HG03558 (cell line): ENCODE data around the gene MYRF.
A peak's percentile ranks its signal among the peaks of the same experiment; 100 is the strongest.

ENCODE experiments used
- ATAC-seq: cut with Tn5 transposase; IDR thresholded peaks from one replicate; pipeline ENCODE4 v1.9.1; 2021; ENCODE audit warnings: moderate number of reproducible peaks; ENCODE audit not compliant: unreplicated experiment; ENCODE audit errors: extremely low read depth

Gene MYRF

GRCh38 chr11:61812736-61813411 lies 60.4 kb downstream of the MYRF start:
- ATAC-seq: no peak

GRCh38 chr11:61814247-61814957 lies 62.0 kb downstream of the MYRF start:
- ATAC-seq: no peak

GRCh38 chr11:61814958-61815789 lies 62.7 kb downstream of the MYRF start:
- peak; percentile 28 for ATAC-seq

- peak; percentile 11 for ATAC-seq
Observed at GRCh38 chr11:61815790-61816735, 63.6 kb downstream of the MYRF start.

- ATAC-seq: peak; percentile 32
Observed at GRCh38 chr11:61816736-61817455, 64.5 kb downstream of the MYRF start, which contains the start of gene FADS1. FADS1 (minus strand) TSS chr11:61817003; CDS start chr11:61816929, 74 bp downstream.

- ATAC-seq: no peak
Observed at GRCh38 chr11:61817471-61818202, 65.2 kb downstream of the MYRF start.

- no peak for ATAC-seq
Observed at GRCh38 chr11:61820174-61820573, 67.7 kb downstream of the MYRF start.

GRCh38 chr11:61826930-61827570 lies 74.6 kb downstream of the MYRF start:
- no peak for ATAC-seq

GRCh38 chr11:61827571-61828378 lies 75.3 kb downstream of the MYRF start, which contains the start of gene FADS2:
FADS2 (plus strand) TSS chr11:61828300; CDS start chr11:61828391, 91 bp downstream.
- ATAC-seq: no peak

GRCh38 chr11:61828379-61828628 lies 75.9 kb downstream of the MYRF start:
- no peak for ATAC-seq

GRCh38 chr11:61828629-61829407 lies 76.4 kb downstream of the MYRF start:
- ATAC-seq: no peak

GRCh38 chr11:61829806-61830205 lies 77.4 kb downstream of the MYRF start:
- ATAC-seq: no peak

GRCh38 chr11:61830237-61831105 lies 78.0 kb downstream of the MYRF start:
- ATAC-seq: no peak

GRCh38 chr11:61832207-61832606 lies 79.8 kb downstream of the MYRF start:
- no peak for ATAC-seq

- ATAC-seq: no peak
Observed at GRCh38 chr11:61832754-61833153, 80.3 kb downstream of the MYRF start.

GRCh38 chr11:61833471-61833870 lies 81.0 kb downstream of the MYRF start:
- ATAC-seq: no peak
